Muscle layer of colon (tissue), 2 donors: ENCODE measurements around the gene ELMO3.

Experiments
- H3K27ac ChIP-seq: one replicate; pipeline ENCODE4 v1.7.0; 2013; ENCODE audit warnings: low read depth, mild to moderate bottlenecking, low read length, moderate library complexity
- H3K27me3 ChIP-seq, 2 donors: one replicate each; pipeline ENCODE4 v1.7.0; 2013; ENCODE audit warnings: low read length in 2 of 2, mild to moderate bottlenecking in 2 of 2; ENCODE audit not compliant: insufficient read depth in 2 of 2, control insufficient read depth in 1 of 2
- H3K36me3 ChIP-seq: one replicate; pipeline ENCODE4 v1.7.0; 2013; ENCODE audit warnings: mild to moderate bottlenecking, low read length; ENCODE audit not compliant: insufficient read depth
- H3K4me1 ChIP-seq: one replicate; pipeline ENCODE4 v1.7.0; 2013; ENCODE audit warnings: mild to moderate bottlenecking, low read length; ENCODE audit not compliant: insufficient read depth
- H3K4me3 ChIP-seq, 2 donors: one replicate each; pipeline ENCODE4 v1.7.0; 2013; ENCODE audit warnings: low read length in 2 of 2, low read depth in 1 of 2, mild to moderate bottlenecking in 1 of 2, moderate library complexity in 1 of 2
- H3K9ac ChIP-seq: one replicate; pipeline ENCODE4 v1.7.0; 2013; ENCODE audit warnings: low read length
- H3K9me3 ChIP-seq: one replicate; pipeline ENCODE4 v1.7.0; 2013; ENCODE audit warnings: mild to moderate bottlenecking, low read length
- donor health status: abdominal sarcoma.
- donor health status: Adenocarcinoma of cecum.

Gene ELMO3

GRCh38 chr16:67157892-67158635 lies 40.9 kb upstream of the ELMO3 start:
- Histone ChIP-seq H3K27ac (no peak overlapping the region), H3K4me3 (no peak overlapping the region), H3K9me3 (no peaks in the 10 kb centered on the region), H3K9ac (no peak overlapping the region), H3K27me3 (peaks cover 18 to 38% of the 10 kb centered on the region in 2 donors), H3K36me3 (no peaks in the 10 kb centered on the region), H3K4me1 (peaks cover 26% of the 10 kb centered on the region)

- Histone ChIP-seq H3K27ac (peak overlapping the region; percentile 75), H3K9me3 (no peaks in the 10 kb centered on the region), H3K27me3 (peaks cover 19 to 46% of the 10 kb centered on the region in 2 donors), H3K4me1 (peaks cover 33% of the 10 kb centered on the region), H3K9ac (no peak overlapping the region), H3K36me3 (no peaks in the 10 kb centered on the region), H3K4me3 (peak overlapping the region; percentile 72 to 82)
Observed at GRCh38 chr16:67158637-67159600, 40.0 kb upstream of the ELMO3 start.

- peaks cover 19 to 56% of the 10 kb centered on the region in 2 donors for H3K27me3 ChIP-seq
- H3K9ac ChIP-seq, result no peak overlapping the region
- H3K9me3 ChIP-seq, result no peaks in the 10 kb centered on the region
- H3K27ac ChIP-seq, result no peak overlapping the region
- H3K4me1 ChIP-seq, result peaks cover 40% of the 10 kb centered on the region
- peak overlapping the region in 1 of 2 donors; percentile 82 for H3K4me3 ChIP-seq
- no peaks in the 10 kb centered on the region for H3K36me3 ChIP-seq
Observed at GRCh38 chr16:67161595-67162058, 37.3 kb upstream of the ELMO3 start.

- Histone ChIP-seq H3K36me3 (no peaks in the 10 kb centered on the region), H3K4me1 (peaks cover 40% of the 10 kb centered on the region), H3K4me3 (peak overlapping the region in 1 of 2 donors; percentile 49), H3K9ac (no peak overlapping the region), H3K27ac (peak overlapping the region; percentile 34), H3K9me3 (no peaks in the 10 kb centered on the region), H3K27me3 (peaks cover 19 to 56% of the 10 kb centered on the region in 2 donors)
Observed at GRCh38 chr16:67162506-67163163, 36.3 kb upstream of the ELMO3 start.

GRCh38 chr16:67163164-67163998 lies 35.5 kb upstream of the ELMO3 start:
- Histone ChIP-seq H3K4me1 (peaks cover 40% of the 10 kb centered on the region), H3K27ac (peak overlapping the region; percentile 58), H3K9me3 (no peaks in the 10 kb centered on the region), H3K4me3 (peak overlapping the region; percentile 38 to 49), H3K9ac (no peak overlapping the region), H3K36me3 (no peaks in the 10 kb centered on the region), H3K27me3 (peaks cover 19 to 56% of the 10 kb centered on the region in 2 donors)

- Histone ChIP-seq H3K27ac (peak overlapping the region; percentile 58), H3K9ac (no peak overlapping the region), H3K9me3 (no peaks in the 10 kb centered on the region), H3K36me3 (no peaks in the 10 kb centered on the region), H3K4me3 (peak overlapping the region; percentile 38 to 49), H3K27me3 (peaks cover 19 to 56% of the 10 kb centered on the region in 2 donors), H3K4me1 (peaks cover 47% of the 10 kb centered on the region)
Observed at GRCh38 chr16:67163999-67164558, 34.9 kb upstream of the ELMO3 start.

- Histone ChIP-seq H3K36me3 (no peaks in the 10 kb centered on the region), H3K4me1 (peaks cover 52% of the 10 kb centered on the region), H3K4me3 (peak within 1 kb of the TSS; percentile 38 to 59), H3K27ac (peak within 1 kb of the TSS; percentile 58), H3K9ac (no peak within 1 kb of the TSS), H3K9me3 (no peaks in the 10 kb centered on the region), H3K27me3 (peaks cover 19 to 56% of the 10 kb centered on the region in 2 donors)
Observed at GRCh38 chr16:67164599-67165061, 34.3 kb upstream of the ELMO3 start, which contains the start of gene HSF4. TSS of gene HSF4 (plus strand) at chr16:67164745. CDS start at chr16:67164812, 67 bp downstream.

GRCh38 chr16:67165121-67166078 lies 33.5 kb upstream of the ELMO3 start:
- Histone ChIP-seq H3K27me3 (peaks cover 19 to 55% of the 10 kb centered on the region in 2 donors), H3K27ac (peak overlapping the region; percentile 58), H3K4me3 (peak overlapping the region in 1 of 2 donors; percentile 59), H3K4me1 (peaks cover 57% of the 10 kb centered on the region), H3K36me3 (no peaks in the 10 kb centered on the region), H3K9ac (no peak overlapping the region), H3K9me3 (no peaks in the 10 kb centered on the region)

GRCh38 chr16:67166110-67166547 lies 32.8 kb upstream of the ELMO3 start:
- H3K9me3 ChIP-seq, result no peaks in the 10 kb centered on the region
- H3K27ac ChIP-seq, result peak overlapping the region; percentile 7
- no peak overlapping the region for H3K4me3 ChIP-seq
- no peak overlapping the region for H3K9ac ChIP-seq
- no peaks in the 10 kb centered on the region for H3K36me3 ChIP-seq
- peaks cover 57% of the 10 kb centered on the region for H3K4me1 ChIP-seq
- H3K27me3 ChIP-seq, result peaks cover 16 to 48% of the 10 kb centered on the region in 2 donors
